Psoas muscle (tissue), 8 donors: ENCODE results near the gene ATF6. TPM values are rescaled to one million over a fixed set of nuclear protein-coding genes. Genes with fewer than 3 reads are reported as not detected.

Source experiments
- ATAC-seq, 4 donors: fragments of 200-7000 bp; cut with Tn5 transposase; one replicate each; pipeline ENCODE4 v1.9.1; 2020; ENCODE audit warnings: moderate library complexity in 3 of 4, mild to moderate bottlenecking in 2 of 4
- DNase-seq, 2 donors: peaks; one replicate each; pipeline ENCODE4 v3.0.0-alpha.2; 2020
- H3K27ac ChIP-seq: fragments of 200-600 bp; one replicate; pipeline ENCODE4 v1.8.0; 2022
- H3K27me3 ChIP-seq, 3 donors: fragments of 200-600 bp in 1 of 3; one replicate each; pipeline versions ENCODE4 v1.6.1 to v1.8.0; 2013 to 2022; ENCODE audit warnings: low read length in 2 of 3, mild to moderate bottlenecking in 2 of 3, moderate library complexity in 1 of 3; ENCODE audit not compliant: insufficient read depth in 3 of 3
- H3K36me3 ChIP-seq, 2 donors: fragments of 200-600 bp in 1 of 2; one replicate each; pipeline versions ENCODE4 v1.6.1 to v1.8.0; 2013 to 2022; ENCODE audit warnings: low read depth in 1 of 2, mild to moderate bottlenecking in 1 of 2, moderate library complexity in 1 of 2; ENCODE audit not compliant: insufficient read depth in 1 of 2
- H3K4me1 ChIP-seq: fragments of 200-600 bp; one replicate; pipeline ENCODE4 v1.8.0; 2022
- H3K4me3 ChIP-seq: fragments of 200-600 bp; one replicate; pipeline ENCODE4 v1.8.0; 2022; ENCODE audit warnings: mild to moderate bottlenecking
- H3K9me3 ChIP-seq: fragments of 200-600 bp; one replicate; pipeline ENCODE4 v1.8.0; 2022
- WGBS, 3 donors: extraction: QIAGEN DNeasy Blood & Tissue Kit; methylation state at CpG; one replicate each; pipeline versions ENCODE4 v1.1.6 to v1.1.7; 2013; 5-methylcytosine and 5-hydroxymethylcytosine counted together
- intact Hi-C, 2 donors: fragments of 100-400 bp; cut with DNase I; formaldehyde crosslinking; loops; one replicate each; pipeline versions ENCODE4 v1.11.0 to v1.14.2; 2022
- polyA plus RNA-seq, 3 donors: library from polyadenylated mRNA; stranded (reverse); fragments of 200-250 nt; gene quantifications; one replicate each; pipeline ENCODE4 v1.2.3, GENCODE V29; 2013
- total RNA-seq, 4 donors: library from RNA; stranded (reverse); fragmentation: NEBNext Ultra II Directional in 2 of 4; extraction: Animal tissue kit (Norgen Biotek cat#: 25700) in 2 of 4; gene quantifications; one replicate each; pipeline versions ENCODE4 v1.2.1 to v1.2.4, GENCODE V29; 2021 to 2023
- TF ChIP-seq, protein P1 (sequence below): fragments of 200-600 bp; IDR thresholded peaks from one replicate; pipeline ENCODE4 v1.8.0; 2022; ENCODE audit warnings: antibody characterized with exemption
- donor health status: healthy with polysubstance abuse.
- donor health status: DM: no; HTN: no; CAD: no; lungs with moderate emphysema.
- donor health status: Bipolar disorder and iron deficiency.
- donor health status: healthy.
- donor health status: DM: yes; HTN: yes; CAD: no.
- donor health status: DM: no; HTN: no; CAD: no.
- donor health status: DM: no; HTN: no; CAD: no.
- donor health status: DM: yes; HTN: yes; CAD: no.

ATF6 gene
- total and polyA plus RNA-seq, 7 donors: 6.4 to 17.1 (median 11.0) TPM

DNA sequence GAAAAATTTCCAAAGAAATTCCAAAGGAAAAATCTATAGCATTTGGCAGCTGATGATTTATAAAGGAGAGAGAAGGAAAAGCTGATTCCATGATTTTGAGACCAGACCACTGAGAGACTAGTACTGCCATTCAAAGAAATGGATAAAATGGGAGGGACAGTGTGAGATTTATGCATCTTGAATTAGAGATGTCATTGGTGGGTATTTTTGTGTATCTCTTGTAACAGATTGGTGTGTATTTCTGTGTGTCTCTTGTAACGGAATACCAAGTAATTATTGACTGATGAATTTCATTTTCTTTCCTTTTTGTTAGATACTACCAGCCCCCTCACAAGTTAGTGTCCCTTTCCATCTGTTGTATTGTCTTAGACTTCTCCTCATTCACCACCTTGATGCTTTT, 155.4 kb downstream of the ATF6 start:
- Histone ChIP-seq H3K4me3 (no peak overlapping the region), H3K4me1 (peaks cover 15% of the 10 kb centered on the region), H3K9me3 (no peaks in the 10 kb centered on the region), H3K27me3 (no peaks in the 10 kb centered on the region), H3K27ac (no peak overlapping the region), H3K36me3 (peaks cover 0 to 6% of the 10 kb centered on the region in 2 donors)
- TF ChIP-seq, protein P1, sequence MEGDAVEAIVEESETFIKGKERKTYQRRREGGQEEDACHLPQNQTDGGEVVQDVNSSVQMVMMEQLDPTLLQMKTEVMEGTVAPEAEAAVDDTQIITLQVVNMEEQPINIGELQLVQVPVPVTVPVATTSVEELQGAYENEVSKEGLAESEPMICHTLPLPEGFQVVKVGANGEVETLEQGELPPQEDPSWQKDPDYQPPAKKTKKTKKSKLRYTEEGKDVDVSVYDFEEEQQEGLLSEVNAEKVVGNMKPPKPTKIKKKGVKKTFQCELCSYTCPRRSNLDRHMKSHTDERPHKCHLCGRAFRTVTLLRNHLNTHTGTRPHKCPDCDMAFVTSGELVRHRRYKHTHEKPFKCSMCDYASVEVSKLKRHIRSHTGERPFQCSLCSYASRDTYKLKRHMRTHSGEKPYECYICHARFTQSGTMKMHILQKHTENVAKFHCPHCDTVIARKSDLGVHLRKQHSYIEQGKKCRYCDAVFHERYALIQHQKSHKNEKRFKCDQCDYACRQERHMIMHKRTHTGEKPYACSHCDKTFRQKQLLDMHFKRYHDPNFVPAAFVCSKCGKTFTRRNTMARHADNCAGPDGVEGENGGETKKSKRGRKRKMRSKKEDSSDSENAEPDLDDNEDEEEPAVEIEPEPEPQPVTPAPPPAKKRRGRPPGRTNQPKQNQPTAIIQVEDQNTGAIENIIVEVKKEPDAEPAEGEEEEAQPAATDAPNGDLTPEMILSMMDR: no peak
- 74 to 93% (median 86%) methylated on average over 1 of the region's 1 CpG for WGBS, 3 donors
- ATAC-seq (no peak), DNase-seq (no peak)
- intact Hi-C loops: no loop called here

DNA sequence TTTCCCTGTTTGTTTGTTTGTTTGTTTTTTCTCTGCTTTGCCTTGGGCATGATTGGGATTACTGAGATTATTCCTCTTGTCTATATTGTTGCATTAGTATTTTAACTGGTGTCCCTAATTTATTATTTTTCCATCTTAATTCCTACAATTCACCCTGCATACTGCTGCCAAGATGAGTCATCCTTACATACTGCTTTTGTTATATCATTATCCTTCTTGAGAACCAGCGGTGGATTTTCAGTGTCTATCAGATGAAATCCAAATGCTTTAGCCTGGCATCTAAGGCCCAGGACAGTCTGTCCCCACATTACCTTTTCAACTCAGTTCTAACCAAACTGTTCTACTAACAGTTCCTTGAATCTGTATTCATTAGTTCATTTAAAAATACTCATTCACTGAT, 155.9 kb downstream of the ATF6 start:
- Histone ChIP-seq H3K36me3 (peaks cover 0 to 1% of the 10 kb centered on the region in 2 donors), H3K4me1 (peaks cover 15% of the 10 kb centered on the region), H3K9me3 (no peaks in the 10 kb centered on the region), H3K4me3 (no peak overlapping the region), H3K27me3 (no peaks in the 10 kb centered on the region), H3K27ac (no peak overlapping the region)
- intact Hi-C loops: no loop called here
- DNase-seq: no peak
- ATAC-seq: no peak
- TF ChIP-seq, protein P1: no peak
- 54 to 89% (median 68%) methylated on average over 1 of the region's 1 CpG for WGBS, 3 donors

DNA sequence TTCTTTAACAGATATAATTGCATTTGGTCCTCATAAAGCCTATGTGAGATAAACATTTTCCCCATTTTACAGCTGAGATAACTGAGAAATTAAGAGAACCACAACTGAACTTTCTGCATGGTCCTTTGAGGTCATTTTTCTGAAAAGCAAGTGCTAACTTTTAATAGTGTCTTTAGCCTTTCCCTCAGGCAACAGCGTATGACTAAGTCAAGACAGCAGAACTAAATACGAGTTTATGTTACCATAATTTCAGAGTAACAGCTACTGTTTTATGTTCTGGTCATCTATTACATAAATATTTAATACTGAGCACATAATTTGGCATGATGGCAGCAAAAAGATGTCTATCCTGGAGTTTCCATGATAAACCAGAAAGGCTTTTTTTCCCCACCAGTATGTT, 161.9 kb downstream of the ATF6 start:
- TF ChIP-seq, protein P1: no peak
- ATAC-seq: no peak
- 95 to 97% (median 95%) methylated on average over 2 of the region's 2 CpGs for WGBS, 3 donors
- H3K36me3 ChIP-seq: no peaks in the 10 kb centered on the region
- H3K4me3 ChIP-seq: no peak overlapping the region
- H3K27me3 ChIP-seq: no peaks in the 10 kb centered on the region
- no peak overlapping the region for H3K27ac ChIP-seq
- intact Hi-C loops: no loop called here
- no peak for DNase-seq
- peaks cover 21% of the 10 kb centered on the region for H3K4me1 ChIP-seq
- H3K9me3 ChIP-seq: no peaks in the 10 kb centered on the region

GRCh38 chr1:161929137-161929536, 163.0 kb downstream of the ATF6 start:
- H3K9me3 ChIP-seq: no peaks in the 10 kb centered on the region
- DNase-seq (no peak), ATAC-seq (peak in 1 of 4 donors; percentile 55)
- peaks cover 16% of the 10 kb centered on the region for H3K4me1 ChIP-seq
- H3K27ac ChIP-seq: peak overlapping the region; percentile 20
- H3K27me3 ChIP-seq: no peaks in the 10 kb centered on the region
- no peak overlapping the region for H3K4me3 ChIP-seq
- TF ChIP-seq, protein P1: no peak
- H3K36me3 ChIP-seq: no peaks in the 10 kb centered on the region
- 23 to 63% (median 29%) methylated on average over 1 of the region's 1 CpG for WGBS, 3 donors
- intact Hi-C loops: no loop called here

DNA sequence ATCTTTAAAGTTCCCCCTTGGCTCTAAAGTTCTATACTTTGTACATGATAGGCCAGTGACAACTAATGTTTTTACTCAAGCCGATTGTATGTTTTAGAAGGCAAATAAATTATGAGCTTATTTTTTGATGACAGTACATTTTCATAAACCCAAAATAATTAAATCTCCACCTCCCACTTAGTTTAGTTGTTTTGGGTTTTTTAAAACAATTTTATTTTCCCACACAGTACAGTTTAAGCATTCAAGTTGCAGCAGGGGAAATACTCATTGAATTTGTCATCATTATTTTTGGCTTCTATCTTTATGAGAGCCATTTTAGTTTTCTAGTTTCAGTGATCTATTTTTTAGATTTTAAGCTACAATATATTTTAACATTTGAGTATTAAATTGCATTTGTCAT, 163.9 kb downstream of the ATF6 start:
- Histone ChIP-seq H3K27me3 (no peaks in the 10 kb centered on the region), H3K4me3 (no peak overlapping the region), H3K4me1 (peaks cover 16% of the 10 kb centered on the region), H3K27ac (no peak overlapping the region), H3K36me3 (no peaks in the 10 kb centered on the region), H3K9me3 (no peaks in the 10 kb centered on the region)
- intact Hi-C loops: no loop called here
- 57 to 67% (median 60%) methylated on average over 1 of the region's 1 CpG for WGBS, 3 donors
- ATAC-seq (no peak), DNase-seq (no peak)
- TF ChIP-seq, protein P1: no peak
